HG03135 (cell line): ENCODE data around the gene ERCC4.

Experiments used
- ATAC-seq: cut with Tn5 transposase; IDR thresholded peaks from one replicate; pipeline ENCODE4 v1.9.1; 2021; ENCODE audit warnings: mild to moderate bottlenecking, moderate library complexity; ENCODE audit not compliant: unreplicated experiment

Gene ERCC4

DNA sequence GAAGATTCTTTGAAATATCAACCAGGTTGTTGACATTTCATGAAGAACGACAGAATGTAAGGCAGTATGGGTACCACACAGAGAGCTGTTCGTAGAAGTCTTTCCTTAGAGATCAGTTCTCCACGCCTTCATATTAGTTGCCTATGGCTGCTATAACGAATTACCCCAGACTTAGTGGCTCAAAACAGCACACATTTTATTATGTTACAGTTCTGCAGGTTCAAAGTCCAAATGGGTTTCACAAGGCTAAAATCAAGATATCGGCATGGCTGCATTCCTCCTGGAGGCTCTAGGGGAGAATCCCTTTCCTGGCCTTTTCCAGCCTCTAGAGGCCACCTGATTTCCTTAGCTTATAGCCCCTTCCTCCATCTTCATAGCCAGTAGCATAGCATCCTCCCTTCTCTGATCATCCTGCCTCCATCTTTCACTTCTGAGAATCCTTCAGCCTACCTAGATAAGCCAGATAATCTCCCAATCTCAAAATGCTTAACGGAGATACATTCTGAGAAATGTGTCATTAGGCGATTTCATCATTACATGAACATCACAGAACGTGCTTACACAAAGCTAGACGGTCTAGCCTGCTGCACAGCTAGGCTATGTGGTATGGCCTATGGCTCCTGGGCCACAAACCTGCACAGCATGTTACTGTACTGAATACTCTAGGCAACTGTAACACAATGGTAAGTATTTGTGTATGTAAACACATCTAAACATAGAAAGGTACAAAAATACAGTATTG is 26.0 kb downstream of the ERCC4 start:
- ATAC-seq, result no peak

DNA sequence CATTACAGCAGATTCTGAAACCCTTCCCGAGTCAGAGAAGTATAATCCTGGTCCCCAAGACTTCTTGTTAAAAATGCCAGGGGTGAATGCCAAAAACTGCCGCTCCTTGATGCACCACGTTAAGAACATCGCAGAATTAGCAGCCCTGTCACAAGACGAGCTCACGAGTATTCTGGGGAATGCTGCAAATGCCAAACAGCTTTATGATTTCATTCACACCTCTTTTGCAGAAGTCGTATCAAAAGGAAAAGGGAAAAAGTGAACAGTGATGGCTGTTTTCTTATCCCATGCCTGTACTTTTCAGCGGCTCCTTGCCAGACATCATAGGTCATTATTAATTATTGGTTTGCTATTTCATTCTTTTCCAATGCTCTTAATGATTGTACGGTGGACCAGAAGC is 28.1 kb downstream of the ERCC4 start:
- no peak for ATAC-seq

DNA sequence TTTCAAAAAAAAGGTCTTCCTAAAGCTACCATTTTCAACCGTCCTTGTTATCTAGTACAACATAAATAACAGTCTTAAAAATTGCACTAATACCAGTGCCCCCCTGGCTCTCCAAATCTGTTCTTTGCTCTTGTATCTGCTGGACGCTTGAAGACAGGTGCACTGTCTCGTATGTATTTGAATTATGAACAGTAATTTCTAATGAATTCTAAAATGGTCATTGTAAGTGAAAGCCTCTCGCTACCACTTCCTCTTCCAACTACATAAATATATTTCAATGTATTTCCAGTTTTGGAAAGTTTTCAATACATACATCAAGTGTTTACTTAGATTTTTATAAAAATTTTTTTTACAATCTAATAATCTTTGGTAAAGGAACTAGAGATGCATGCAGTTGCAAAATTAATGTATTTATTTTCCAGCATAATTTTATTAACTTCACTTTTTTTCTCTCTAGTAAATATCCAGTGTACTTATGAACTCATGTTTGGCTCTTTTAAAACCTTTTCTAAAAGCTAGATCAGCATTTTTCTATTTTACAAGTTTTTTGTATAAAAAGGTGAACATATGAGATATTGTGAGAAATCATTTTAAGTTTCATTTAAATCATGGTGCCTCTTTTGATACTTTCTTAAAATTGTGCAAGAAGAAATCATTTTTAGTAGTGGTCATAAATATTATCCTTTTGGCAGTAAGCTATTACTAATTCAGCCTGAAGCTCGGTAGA is 31.0 kb downstream of the ERCC4 start:
- no peak for ATAC-seq

DNA sequence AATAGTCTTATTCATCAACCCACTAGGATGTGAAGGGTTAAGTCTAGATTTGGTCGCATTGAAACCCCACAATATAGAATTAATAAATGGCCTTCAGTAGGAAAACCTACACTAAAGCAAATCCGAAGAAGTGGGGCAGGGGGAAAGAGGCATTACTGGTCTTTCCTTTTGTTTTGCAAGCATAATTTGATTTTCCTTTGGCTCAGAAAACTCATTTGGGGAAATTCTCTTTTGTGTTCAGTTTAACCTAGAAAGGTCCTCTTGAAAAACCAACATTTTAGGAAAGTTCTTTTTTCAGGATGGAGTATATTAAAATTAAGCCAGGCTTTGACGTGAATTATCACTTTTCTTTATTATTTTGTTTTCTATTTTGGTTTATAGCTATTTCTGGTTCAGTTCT is 31.7 kb downstream of the ERCC4 start:
- no peak for ATAC-seq

DNA sequence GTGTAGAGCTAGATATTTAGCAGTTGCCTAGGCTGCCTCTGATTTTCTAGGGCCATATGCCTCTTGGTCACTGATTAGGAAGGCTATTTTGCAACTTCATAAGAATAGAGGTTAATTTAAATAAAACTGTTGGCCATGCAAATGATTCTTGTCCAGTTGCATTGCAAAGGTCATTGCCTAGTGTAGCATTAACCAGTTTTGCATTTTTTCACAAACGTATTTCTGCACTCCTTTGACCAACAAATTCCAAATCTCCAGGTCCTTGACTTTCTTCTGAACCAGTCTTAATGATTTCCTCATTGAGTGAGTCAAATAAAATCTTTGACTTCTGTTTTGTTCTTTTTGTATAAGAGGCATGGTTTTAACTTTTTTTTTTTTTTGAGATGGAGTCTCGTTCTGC is 33.5 kb downstream of the ERCC4 start:
- no peak for ATAC-seq

DNA sequence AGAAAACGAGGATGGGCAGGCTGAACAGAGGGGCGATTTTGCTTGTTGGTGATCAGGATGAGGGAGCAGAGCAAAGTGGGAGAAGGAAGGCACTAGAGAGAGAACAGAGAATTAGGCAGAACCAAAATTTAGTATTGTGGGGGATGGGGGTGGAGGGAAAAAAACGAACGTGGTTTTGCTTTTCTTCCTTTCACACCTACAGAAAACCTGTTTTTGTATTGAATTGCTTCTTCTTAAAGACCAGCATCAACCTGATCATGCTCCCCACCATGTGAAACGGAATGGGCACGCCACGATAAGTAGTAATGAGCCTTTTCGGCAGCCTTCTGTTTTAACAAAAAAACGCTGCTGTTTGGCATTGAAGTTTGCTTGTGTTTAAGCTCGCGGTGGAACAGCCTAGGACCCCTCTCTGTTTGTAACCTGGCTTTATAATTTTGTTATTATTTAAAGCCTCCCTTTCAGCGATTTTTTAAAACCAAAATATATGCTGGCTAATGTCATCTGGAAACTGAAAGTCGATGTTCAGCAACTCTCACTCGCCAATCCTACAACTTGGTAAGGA is 36.8 kb downstream of the ERCC4 start:
- no peak for ATAC-seq

DNA sequence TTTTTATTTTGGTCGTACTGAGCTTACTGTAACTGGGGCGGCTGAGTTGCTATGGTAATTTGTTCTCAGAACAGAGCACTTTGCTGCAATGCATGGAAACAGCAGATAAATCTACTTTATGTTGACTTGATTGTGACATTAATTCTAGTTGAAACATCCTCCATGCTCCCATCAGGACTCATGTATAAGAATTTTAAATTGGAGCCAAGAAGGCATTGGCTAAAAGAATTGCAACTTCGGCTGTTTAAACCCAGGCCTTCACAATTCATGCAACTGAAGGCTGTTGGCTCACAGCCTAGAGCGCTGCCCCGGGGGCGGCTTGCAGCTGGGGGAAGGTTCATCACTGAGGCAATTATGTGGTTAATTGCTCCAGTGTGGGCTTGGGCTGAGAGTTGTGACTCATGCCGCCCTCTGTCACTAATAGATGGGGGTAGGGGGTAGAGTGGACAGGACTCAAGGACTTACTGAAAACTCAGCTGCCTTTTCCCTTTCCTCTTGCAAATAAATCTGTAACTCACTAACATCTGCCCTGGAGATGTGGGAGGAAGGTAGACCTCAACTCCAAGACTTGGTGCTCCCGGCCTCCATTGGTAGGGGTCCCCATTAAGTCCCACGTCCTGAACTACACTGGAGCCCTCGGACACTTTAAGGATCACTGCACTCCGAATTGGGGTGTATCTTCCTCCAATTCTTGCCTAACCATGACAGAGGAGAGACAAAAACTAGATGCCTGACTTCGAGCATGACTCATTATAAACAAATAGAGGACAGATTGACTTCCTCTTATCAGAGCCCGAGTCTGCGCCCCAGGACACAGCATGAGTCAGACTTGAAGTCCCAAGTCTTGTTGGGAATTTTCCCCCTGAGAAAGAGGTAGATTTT is 37.5 kb downstream of the ERCC4 start:
- peak; percentile 67 for ATAC-seq

DNA sequence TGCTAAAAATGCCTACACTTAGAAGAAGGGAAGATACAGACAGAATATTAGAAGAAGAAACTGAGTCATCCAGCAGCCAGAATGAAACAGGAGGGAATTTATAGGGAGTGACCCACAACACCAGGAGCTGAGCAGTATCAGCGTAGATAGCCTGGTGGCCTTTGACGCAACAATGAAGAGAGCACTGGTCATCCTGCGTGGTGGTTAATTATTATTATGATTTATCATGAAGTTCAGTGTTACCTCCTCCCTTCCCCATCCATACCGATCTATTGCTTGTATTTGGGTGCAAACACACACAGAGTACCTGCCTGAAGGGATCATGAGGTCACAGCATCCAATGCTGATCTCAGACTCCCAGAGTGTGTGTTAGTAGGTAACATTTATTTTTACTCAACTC is 38.5 kb downstream of the ERCC4 start:
- no peak for ATAC-seq

DNA sequence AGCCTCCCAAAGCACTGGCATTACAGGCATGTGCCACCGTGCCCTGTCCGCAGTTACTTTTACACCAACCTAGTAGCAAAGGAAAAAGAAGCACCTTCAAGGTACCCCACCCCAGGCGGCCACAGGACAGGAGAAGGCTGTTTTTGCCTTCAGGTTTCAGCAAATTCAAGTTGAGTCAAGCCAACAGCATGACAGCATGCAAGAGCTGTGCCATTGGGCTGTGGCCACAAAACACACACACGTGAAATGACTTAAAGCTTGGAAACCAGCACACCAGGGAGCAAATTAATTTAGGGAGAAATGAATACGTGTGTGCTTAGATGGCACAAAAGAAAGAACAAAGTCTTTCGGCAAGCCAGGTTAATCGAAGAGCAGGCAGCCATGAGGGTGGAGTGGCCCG is 39.7 kb downstream of the ERCC4 start:
- no peak for ATAC-seq

DNA sequence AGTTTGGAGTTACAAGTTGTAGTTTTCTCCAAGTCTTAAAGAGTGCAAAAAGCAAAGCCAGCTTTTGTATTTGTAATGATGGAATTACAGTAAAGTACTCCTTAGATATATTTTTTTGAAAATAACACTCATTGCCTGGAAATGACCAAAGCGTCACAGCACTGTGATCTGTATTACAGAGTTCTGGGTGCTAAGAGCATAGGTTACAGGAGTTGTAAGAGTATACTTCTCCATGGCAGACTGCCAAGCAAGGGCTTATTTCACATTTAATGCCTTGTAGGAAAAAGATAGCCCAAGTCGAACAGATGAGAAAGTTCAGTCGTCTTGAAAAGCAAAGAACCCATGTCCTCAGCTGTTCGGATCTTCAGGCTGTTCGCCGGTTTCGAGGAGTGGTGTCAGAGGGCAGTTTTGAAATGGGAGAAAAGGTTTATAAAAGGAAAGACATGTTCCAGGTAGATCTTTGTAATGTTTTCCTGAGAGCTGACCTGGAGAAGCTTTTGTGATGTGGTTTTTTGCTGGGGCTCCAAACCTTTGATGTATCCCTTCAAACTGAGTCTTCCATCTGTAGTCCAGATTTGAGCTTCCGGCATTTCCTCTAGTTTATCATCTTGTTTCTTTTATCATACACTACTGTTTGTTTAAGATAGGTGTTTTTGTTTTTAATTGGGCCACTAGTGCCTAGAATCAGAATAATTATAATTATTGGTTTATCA is 41.3 kb downstream of the ERCC4 start:
- ATAC-seq, result no peak

DNA sequence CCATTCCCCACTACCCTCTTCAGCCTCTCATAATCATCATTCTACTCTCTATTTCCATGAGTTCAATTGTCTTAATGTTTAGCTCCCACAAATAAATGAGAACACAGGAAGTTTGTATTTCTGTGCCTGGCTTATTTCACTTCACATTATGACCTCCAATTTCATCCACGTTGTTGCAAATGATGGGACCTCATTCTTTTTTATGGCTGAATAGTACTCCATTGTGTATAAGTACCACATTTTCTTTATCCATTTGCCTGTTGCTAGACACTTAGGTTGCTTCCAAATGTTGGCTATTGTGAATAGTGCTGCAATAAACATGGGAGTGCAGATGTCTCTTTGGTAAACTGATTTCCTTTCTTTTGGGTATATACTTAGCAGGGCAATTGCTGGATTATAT is 42.3 kb downstream of the ERCC4 start:
- ATAC-seq, result no peak

DNA sequence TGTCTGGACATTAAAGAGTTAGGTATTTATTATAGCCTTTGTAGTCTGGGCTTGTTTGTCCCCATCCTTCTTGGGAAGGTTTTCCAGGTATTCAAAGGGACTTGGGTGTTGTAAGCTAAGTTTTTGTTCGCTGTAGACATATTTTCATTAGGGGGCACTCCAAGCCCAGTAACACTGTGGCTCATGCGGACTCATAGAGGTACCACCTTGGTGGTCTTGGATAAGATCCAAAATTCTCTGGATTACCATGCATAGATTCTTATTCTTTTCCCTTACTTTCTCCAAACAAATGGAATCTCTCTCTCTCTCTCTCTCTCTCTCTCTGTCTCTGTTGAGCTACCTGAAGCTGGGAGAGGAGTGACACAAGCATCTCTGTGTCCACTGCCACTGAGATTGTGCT is 48.9 kb downstream of the ERCC4 start:
- no peak for ATAC-seq

DNA sequence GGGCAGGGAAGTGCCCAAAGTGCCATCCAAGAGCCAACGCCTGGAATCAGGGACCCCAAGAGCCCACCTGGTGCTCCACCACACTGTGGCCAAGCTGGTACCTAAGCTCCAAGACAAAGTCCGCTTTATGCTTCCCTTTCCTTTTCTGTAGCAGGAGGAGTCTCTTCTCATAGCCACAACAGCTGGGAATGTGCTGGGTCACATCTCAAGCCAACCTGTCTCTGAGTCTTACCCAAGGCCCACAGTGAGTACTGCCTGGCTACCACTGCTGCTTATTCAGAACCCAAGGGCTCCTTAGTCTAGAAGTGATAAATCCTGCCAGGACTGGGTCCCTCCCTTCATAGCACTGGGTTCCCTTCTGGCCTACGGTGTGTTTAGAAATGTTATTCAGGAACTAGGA is 49.8 kb downstream of the ERCC4 start:
- no peak for ATAC-seq

DNA sequence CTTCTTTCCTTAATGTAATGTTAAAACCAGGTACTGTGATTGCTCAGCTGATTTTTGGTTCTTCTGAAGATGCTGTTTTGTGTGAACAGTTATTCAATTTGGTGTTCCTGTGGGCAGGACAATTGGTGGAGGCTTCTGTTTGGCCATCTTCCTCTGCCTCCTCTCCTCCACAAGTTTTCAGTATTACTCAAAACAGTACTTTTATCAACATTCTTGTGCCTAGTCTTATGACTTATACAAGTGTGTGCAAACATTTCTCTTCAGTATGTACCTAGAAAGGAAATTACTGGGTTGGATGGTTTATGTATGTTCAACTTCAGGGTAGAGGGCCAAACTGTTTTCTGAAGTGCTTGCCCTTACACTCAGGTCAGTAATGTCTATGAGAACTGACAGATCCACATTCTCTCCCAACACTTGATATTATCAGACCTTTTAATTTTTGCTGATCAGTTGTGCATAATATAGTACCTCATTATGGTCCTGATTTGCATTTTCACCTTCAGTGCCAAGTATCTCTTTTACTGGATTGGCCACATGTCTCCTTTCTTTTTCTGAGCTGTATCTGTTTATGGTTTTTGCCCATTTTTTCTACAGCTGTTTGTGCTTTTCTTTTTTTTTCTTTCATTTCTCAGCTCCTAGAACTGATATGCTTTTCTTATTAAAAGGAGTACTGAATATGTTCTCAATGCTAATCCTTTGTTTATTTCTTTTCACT is 50.9 kb downstream of the ERCC4 start:
- no peak for ATAC-seq

DNA sequence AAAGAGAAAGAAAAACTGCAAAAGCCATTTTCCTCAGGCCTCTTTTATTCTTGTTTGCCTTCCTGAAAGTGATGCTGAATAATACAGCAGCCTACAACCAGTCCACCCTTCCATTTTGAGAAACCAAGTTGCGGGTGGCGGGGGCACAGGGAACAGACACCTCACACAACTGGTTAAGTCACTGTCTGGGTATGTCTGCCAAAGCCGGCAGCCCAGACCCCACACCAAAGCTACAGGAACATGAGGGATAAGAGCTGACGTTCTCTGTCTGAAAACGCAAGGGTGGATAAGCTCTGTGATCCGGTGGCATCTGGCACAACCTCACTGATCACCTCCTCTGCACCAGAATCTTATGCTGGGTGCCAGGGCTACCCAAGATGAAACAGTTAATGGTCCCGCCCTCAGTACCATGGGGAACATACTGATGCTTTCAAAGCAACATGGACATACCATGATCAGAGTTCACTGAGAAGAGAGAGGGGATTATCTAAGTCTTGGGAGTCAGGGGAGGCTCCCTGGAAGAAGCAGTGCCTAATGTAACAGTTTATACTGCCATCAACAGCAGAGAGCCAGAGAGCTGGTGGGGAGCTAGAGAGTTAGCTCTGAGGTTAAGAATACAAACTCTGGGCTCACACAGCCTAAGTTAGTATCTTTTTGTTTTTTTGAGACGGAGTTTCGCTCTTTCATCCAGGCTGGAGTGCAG is 53.5 kb downstream of the ERCC4 start:
- no peak for ATAC-seq

DNA sequence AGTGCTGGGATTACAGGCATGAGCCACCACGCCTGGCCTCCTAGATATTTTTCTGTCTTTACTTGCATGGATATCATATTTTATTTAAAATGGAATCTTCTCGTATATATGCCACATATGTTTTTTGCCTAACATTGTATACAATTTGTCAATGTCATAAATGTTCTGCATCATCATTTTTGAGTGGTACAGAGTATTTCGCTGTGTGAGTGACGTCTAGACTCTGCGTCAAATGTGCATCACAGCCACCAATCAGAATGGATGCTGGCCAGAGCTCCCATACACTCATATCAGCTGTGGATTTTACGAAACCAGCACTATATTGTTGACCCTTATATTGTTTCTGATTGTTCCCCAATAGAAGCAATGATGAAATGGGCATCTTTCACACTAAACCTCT is 57.2 kb downstream of the ERCC4 start:
- ATAC-seq, result no peak

DNA sequence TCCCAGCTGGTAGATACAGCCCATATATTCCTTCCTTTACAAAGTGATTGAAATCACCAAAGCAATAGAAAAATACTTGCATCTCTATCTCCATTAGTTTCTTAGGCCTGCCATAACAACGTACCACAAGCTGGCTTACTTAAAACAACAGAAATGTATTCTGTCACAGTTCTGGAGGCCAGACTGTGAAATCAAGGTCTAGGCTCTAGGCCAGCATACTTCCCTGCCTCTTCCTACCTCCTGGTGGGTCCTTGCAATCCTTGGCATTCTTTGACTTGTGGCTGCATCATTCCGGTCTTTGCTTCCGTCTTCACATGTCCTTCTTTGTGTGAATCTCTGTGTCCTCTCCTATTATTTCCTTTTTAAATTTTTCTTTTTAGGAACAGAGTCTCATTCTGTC is 62.5 kb downstream of the ERCC4 start:
- no peak for ATAC-seq

DNA sequence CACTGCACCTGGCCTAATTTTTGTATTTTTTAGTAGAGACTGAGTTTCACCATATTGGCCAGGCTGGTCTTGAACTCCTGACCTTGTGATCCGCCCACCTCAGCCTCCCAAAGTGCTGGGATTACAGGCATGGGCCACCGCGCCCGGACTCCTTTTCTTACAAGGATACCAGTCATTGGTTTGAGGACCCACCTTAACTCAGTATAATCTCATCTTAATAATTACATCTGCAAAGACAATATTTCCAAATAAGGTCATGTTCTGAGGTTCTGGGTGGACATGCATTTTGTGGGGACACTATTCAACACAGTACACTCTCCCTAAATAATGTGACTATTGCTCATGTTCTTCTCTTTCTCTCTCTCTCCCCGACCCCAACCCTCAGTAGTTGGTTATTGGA is 63.7 kb downstream of the ERCC4 start:
- no peak for ATAC-seq

DNA sequence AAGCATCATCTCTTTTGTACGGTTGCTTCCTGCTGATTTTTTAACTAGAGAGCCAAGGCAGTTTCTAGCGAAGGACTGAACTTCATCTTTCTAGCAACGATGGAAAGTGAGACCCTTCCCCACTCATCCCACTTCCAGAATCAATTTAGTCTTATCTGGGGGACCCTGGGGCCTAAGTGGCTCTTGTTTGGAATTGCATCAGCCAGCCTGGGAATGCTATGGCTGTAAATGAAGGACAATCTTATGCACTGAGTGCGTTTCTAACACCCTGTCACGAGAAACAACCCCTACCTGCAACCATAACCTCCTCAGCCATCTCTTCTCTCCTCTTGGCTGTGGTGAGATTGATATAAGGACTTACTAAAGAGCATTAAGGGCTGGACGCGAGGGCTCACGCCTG is 64.8 kb downstream of the ERCC4 start:
- ATAC-seq, result no peak

DNA sequence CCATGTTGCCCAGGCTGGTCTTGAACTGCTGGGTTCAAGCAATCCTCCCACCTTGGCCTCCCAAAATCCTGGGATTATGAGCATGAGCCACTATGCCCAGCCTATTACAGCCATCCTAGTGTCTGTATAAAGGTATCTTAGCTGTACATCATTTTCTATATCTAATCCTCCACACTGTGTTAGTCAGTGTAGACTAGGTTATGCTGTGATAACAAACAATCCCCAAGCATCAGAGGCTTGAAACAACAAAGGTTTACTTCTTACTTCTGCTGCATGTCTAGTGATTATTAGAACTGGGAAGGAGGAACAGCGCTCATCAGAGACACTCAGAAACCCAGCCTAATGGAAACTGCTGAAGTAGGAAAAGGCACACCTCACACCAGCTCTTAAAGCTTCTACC is 68.1 kb downstream of the ERCC4 start:
- no peak for ATAC-seq
